Measurements from ENCODE around the gene GABRG3. TPM values are rescaled to one million over a fixed set of nuclear protein-coding genes. Genes with fewer than 3 reads are reported as not detected.

The GABRG3 gene
- total and polyA plus RNA-seq, 2 donors (not counting 3 experiments of a cell fraction or from before 2014, with no cell fraction given), result not detected

DNA sequence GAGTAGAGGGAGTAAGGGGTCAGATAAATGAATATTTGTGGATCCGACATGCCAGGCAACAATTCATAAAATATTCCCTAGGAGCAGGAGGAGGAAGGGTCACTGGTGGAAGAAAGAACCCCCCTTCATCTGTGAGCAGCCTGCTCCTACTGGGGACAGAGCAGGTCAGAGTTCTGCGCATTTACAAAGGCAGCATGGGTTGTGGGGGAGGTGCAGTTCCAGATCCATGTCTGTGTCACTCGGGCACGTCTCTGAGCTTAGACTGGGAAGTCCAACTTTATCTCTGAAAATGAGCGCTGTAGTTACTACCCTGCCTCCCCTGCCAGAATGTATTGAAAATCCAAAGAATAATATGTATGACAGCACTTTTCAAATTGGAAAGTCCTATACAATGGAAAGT is 115.2 kb downstream of the GABRG3 start:
- H3K9me3 ChIP-seq (replicated peaks; ENCODE audit: control insufficient read depth, insufficient read depth, low read length), result no peaks in the 10 kb centered on the region
- H3K27me3 ChIP-seq (ENCODE audit: control insufficient read depth in 2 of 2, insufficient read depth in 2 of 2, low read length in 2 of 2), result no peaks in the 10 kb centered on the region
- no peaks in the 10 kb centered on the region for H4K20me1 ChIP-seq (replicated peaks; ENCODE audit: control insufficient read depth, extremely low read depth, insufficient read depth, low read length)
- H3K36me3 ChIP-seq (ENCODE audit: control insufficient read depth in 2 of 2, extremely low read depth in 1 of 2, insufficient read depth in 2 of 2, low read length in 2 of 2), result no peaks in the 10 kb centered on the region
- intact Hi-C loops (cut with micrococcal nuclease), result no loop called here
- no peaks in the 10 kb centered on the region for H3K9me1 ChIP-seq (replicated peaks; ENCODE audit: control insufficient read depth, extremely low read depth, insufficient read depth, low read length)
- no peaks in the 10 kb centered on the region for H3K4me1 ChIP-seq (ENCODE audit: control insufficient read depth, extremely low read depth, insufficient read depth, low read length)
- H2AFZ ChIP-seq (ENCODE audit: low read depth, low read length), result no peak overlapping the region
- CTCF ChIA-PET, result no interaction called here
- no peaks in the 10 kb centered on the region for H3K79me2 ChIP-seq (ENCODE audit: control insufficient read depth, insufficient read depth, low read length)
- POLR2A ChIA-PET, result no interaction called here
- no peak overlapping the region for H3K4me3 ChIP-seq (replicated peaks in 1 of 3; ENCODE audit: insufficient read depth in 1 of 3, low read depth in 1 of 3, low read length in 3 of 3)
- H3K27ac ChIP-seq (ENCODE audit: insufficient read depth, low read depth, low read length), result no peak overlapping the region
- H3K4me2 ChIP-seq (ENCODE audit: insufficient read depth, low read length), result no peak overlapping the region
- DNase-seq (ENCODE audit: low read depth, low spot score) (no peak), FAIRE-seq (no peak)
- BruUV-seq (replicated peaks), result no TSS peak
- TF ChIP-seq, protein P1, sequence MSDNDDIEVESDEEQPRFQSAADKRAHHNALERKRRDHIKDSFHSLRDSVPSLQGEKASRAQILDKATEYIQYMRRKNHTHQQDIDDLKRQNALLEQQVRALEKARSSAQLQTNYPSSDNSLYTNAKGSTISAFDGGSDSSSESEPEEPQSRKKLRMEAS (IDR thresholded peaks at IDR 0.05; ENCODE audit: insufficient read depth, insufficient read length), result no peak
- TF ChIP-seq EZH2 (IDR thresholded peaks at IDR 0.05; ENCODE audit: borderline replicate concordance, low read depth, low read length, severe bottlenecking) (no peak), MYC (IDR thresholded peaks at IDR 0.05; ENCODE audit: low read depth, low read length) (no peak)
- dilution Hi-C loops (cut with MboI; ENCODE audit: extremely low pct_ligation_motif_present, low sequenced_read_pairs), result no loop called here
- no peak overlapping the region for H3K9ac ChIP-seq (replicated peaks; ENCODE audit: extremely low read depth, insufficient read depth, low read length)

DNA sequence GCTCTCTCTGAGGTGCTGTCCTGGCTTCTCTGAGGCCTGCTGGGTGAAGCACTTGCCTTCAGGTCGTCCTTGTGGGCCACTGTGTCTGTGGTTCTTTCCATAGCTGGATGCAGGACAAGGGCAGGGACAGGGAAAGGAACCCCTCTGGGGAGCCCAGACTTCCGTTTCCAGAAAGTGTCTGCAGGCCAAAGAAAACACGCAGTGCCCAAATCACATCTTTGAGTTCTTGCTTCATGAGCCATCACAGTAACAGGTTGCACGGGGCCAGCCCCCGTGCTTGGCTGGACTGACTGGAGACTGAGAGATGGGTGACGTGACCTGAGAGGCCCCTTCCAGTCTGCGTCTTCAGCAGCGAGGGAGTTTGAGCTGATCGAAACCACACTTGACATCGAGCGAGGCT is 115.8 kb downstream of the GABRG3 start:
- no peak overlapping the region for H3K9ac ChIP-seq (replicated peaks; ENCODE audit: extremely low read depth, insufficient read depth, low read length)
- no peaks in the 10 kb centered on the region for H3K9me1 ChIP-seq (replicated peaks; ENCODE audit: control insufficient read depth, extremely low read depth, insufficient read depth, low read length)
- POLR2A ChIA-PET, result no interaction called here
- no peaks in the 10 kb centered on the region for H3K27me3 ChIP-seq (ENCODE audit: control insufficient read depth in 2 of 2, insufficient read depth in 2 of 2, low read length in 2 of 2)
- intact Hi-C loops (cut with micrococcal nuclease) (no loop called here), dilution Hi-C loops (cut with MboI; ENCODE audit: extremely low pct_ligation_motif_present, low sequenced_read_pairs) (no loop called here)
- H3K36me3 ChIP-seq (ENCODE audit: control insufficient read depth in 2 of 2, extremely low read depth in 1 of 2, insufficient read depth in 2 of 2, low read length in 2 of 2), result no peaks in the 10 kb centered on the region
- no peak for DNase-seq (ENCODE audit: low read depth, low spot score)
- TF ChIP-seq GATA2 (IDR thresholded peaks at IDR 0.05; ENCODE audit: insufficient read depth, insufficient read length, low read depth, low read length) (no peak), POLR2AphosphoS5 (IDR thresholded peaks at IDR 0.05; ENCODE audit: insufficient read depth, low read depth, low read length) (no peak), FOS (IDR thresholded peaks at IDR 0.05; ENCODE audit: borderline replicate concordance, insufficient read depth, low read length) (no peak)
- TF ChIP-seq, protein P2, sequence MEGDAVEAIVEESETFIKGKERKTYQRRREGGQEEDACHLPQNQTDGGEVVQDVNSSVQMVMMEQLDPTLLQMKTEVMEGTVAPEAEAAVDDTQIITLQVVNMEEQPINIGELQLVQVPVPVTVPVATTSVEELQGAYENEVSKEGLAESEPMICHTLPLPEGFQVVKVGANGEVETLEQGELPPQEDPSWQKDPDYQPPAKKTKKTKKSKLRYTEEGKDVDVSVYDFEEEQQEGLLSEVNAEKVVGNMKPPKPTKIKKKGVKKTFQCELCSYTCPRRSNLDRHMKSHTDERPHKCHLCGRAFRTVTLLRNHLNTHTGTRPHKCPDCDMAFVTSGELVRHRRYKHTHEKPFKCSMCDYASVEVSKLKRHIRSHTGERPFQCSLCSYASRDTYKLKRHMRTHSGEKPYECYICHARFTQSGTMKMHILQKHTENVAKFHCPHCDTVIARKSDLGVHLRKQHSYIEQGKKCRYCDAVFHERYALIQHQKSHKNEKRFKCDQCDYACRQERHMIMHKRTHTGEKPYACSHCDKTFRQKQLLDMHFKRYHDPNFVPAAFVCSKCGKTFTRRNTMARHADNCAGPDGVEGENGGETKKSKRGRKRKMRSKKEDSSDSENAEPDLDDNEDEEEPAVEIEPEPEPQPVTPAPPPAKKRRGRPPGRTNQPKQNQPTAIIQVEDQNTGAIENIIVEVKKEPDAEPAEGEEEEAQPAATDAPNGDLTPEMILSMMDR (IDR thresholded peaks at IDR 0.05; ENCODE audit: extremely low read depth in 1 of 2, insufficient read depth in 1 of 2, low read depth in 1 of 2, low read length in 2 of 2), result no peak
- H4K20me1 ChIP-seq (replicated peaks; ENCODE audit: control insufficient read depth, extremely low read depth, insufficient read depth, low read length), result no peaks in the 10 kb centered on the region
- H2AFZ ChIP-seq (ENCODE audit: low read depth, low read length), result no peak overlapping the region
- no peaks in the 10 kb centered on the region for H3K4me1 ChIP-seq (ENCODE audit: control insufficient read depth, extremely low read depth, insufficient read depth, low read length)
- no peak overlapping the region for H3K4me2 ChIP-seq (ENCODE audit: insufficient read depth, low read length)
- no TSS peak for BruUV-seq (replicated peaks)
- H3K9me3 ChIP-seq (replicated peaks; ENCODE audit: control insufficient read depth, insufficient read depth, low read length), result no peaks in the 10 kb centered on the region
- no peak for FAIRE-seq
- no peak overlapping the region for H3K4me3 ChIP-seq (replicated peaks in 1 of 3; ENCODE audit: insufficient read depth in 1 of 3, low read depth in 1 of 3, low read length in 3 of 3)
- CTCF ChIA-PET, result no interaction called here
- no peak overlapping the region for H3K27ac ChIP-seq (ENCODE audit: insufficient read depth, low read depth, low read length)
- no peaks in the 10 kb centered on the region for H3K79me2 ChIP-seq (ENCODE audit: control insufficient read depth, insufficient read depth, low read length)

Measured in endothelial cell of umbilical vein (primary cell).